Retinal pigment epithelial cell (primary cell): ENCODE results near the gene MEIS2.

Experiments
- DNase-seq: peaks from one replicate; pipeline ENCODE4 v3.0.0-alpha.2; 2010; ENCODE audit warnings: low read depth
- H3K4me3 ChIP-seq: 2 replicates; pipeline ENCODE4 v1.5.1; 2011; ENCODE audit warnings: mild to moderate bottlenecking, low read length, control low read depth, moderate library complexity
- CTCF ChIP-seq: conservative IDR thresholded peaks from 2 replicates; pipeline ENCODE4 v1.5.1; 2011; ENCODE audit warnings: low read depth, low read length, control low read depth, inconsistent platforms

Gene MEIS2

DNA sequence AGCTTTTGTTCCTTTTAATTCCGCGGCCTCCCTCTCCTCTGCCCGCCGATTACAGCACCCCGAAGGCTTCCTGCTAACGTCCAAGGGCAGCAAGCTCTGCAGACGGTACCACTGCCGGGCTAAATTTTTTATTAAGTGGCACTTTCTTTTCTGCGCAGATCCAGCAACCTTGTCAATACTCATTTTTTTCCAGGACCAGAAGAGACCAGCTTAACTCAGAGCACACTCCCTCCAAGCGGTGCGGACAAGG is 542 bp upstream of the MEIS2 start:
- DNase-seq = no peak
- H3K4me3 ChIP-seq = peak overlapping the region; percentile 97

GRCh38 chr15:37099319-37100108 is 835 bp downstream of the MEIS2 start:
- TF ChIP-seq CTCF = no peak
- peak overlapping the region; percentile 97 for H3K4me3 ChIP-seq
- no peak for DNase-seq

More for the DNA sequence above, 542 bp upstream of the MEIS2 start:
- TF ChIP-seq CTCF = no peak

DNA sequence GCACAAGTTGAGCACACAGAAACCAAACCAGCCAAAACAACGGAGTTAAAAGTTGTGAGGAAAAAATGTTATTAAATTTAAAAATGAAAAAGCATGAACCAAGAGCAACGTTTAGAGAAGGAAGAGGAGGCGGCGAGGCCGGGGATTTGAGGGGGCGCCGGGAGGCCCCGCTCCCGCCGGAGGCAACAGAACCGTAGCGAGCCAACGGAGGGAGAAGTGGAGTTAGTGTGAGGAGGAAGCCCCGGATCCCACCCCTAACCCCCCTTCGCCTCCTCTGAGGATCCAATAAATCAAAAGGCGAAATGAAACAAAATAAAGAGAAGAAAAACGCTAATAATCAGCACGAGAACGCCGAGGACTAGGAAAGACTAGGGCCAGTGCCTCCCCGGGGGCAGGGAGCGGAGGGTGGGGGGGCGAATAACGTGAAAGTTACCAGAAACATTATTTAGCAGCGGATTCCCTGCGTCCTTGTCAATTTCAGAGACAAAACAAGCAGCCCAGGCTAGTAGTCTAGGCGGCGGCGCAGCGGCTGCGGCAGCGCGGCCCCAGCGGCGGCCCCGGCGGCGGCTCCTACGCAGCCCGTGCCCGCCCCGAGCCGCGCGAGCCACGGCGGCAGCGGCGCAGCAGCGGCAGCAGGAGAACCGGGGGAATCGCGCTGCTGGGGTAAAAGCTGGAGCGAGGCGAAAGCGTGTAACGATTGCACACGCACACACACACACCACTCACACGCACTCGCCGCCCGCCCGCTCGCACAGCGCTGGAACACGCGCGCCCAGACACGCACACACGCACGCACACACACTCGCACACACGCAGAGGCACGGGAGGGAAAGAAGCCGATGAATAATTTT is 1.7 kb downstream of the MEIS2 start:
- H3K4me3 ChIP-seq = peak overlapping the region; percentile 97
- DNase-seq = no peak
- no peak for TF ChIP-seq CTCF

DNA sequence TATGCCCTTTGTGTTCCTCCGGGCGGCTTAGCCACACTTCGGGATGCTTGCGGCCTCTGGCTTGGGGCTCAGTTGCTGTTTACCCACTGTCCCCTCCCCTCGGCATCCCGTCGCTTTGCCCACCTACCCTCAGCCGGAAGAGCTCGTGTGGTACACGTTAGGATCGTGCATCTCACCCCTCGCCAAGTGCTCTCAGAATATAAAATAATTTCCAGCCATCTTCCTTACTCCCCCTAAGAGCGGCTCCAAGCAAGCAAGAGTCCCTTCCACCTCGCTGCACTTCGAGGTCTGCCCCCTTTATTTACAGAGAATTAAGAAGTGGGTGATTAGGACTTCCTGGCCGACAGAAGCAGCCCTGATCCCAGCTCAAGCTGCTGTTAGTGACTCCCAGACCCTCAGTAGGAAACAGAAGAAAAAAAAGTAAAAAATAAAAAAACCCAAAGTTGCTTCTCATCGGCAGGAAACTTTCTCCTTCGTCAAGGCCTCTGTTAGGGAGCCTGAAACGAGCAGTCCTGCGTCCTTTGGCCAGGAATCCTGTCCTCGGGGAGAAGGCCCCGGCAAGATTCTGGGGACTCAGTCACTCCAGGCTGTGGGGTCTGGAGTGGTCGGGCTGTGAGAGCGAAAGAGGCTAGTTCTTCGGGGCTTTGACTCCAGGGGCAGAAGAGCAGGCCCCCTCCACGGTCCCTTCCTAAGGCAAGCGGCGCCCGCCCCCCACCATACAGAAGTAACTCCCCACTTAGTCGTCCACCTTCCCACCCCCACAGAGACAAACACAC is 3.0 kb downstream of the MEIS2 start:
- H3K4me3 ChIP-seq = peak overlapping the region; percentile 97
- DNase-seq = no peak
- no peak for TF ChIP-seq CTCF

DNA sequence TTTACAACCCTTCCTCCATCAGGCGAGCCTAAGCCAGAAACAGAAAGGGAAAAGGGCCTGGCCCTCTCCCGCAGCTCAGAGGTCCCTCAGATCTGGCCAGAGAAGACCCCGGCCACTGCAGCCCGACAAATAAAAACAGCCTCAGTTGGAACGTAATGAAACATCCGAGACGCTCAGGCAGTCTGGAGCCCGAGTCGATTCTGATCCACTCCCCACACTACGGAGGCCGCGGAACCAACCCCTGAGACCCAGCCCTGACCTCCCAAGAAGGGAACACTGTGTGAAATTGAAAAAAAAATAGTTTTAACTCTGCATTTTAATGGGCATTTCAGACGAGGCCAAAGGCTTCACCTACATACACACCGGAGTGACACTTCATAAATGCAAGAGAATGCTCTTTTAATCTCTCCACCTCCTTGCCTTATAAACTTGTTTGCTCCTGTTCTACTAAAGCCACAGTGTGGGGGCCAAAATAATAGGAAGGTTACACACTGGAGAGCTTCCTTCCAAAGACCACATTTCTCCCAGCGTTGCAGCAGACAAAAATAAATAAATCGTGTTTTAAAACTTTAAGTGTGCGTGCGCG is 3.7 kb downstream of the MEIS2 start:
- no peak for TF ChIP-seq CTCF
- no peak for DNase-seq
- peak overlapping the region; percentile 97 for H3K4me3 ChIP-seq

DNA sequence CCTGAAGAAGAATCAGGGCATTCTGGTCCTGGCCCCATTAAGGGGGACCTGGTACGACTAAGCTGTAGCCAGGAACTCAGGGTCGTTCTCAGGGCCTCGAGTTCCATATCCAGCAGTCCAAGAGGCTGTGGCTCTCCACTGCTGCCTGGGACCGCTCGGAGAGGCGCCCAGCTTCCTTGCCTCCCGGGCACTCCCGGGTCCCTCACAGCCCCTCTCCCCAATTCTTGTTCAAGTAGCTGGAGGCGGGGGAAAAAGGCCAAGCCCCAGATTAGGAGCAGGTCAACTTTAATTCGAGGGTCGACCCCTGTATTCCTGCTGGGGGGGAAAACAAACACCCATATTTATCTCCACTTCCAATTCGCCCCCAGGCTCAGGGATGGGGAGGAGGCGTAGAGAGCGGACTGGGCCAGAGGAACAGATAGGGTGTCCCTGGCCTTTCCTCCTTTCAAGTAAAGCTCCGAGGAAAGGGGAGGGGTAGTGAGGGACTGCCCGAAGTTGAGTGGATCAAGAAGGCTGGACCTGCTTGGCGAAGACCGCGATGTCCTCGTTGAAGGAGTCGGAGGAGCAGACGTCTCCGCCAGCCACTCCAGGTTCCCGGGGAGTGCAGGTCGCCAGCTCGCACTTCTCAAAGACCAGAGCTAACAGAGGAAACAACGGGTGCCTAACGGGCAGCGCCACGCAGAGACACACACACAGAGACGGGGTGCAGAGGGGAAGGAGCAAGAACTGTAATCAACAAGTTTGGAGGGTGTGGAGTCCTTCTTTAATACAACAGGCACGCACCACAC is 4.4 kb downstream of the MEIS2 start:
- TF ChIP-seq CTCF = no peak
- DNase-seq = no peak
- H3K4me3 ChIP-seq = peak overlapping the region; percentile 97
